GM19452 (cell line): ENCODE data around the gene C16orf90.
"Not testable (repeated sequence)": the region's sequence is repeated elsewhere in the genome, so short reads cannot be mapped to it uniquely, and the experiment has no call there.

Experiments
- ATAC-seq: cut with Tn5 transposase; IDR thresholded peaks from one replicate; pipeline ENCODE4 v1.9.1; 2021; ENCODE audit not compliant: unreplicated experiment

C16orf90 gene

DNA sequence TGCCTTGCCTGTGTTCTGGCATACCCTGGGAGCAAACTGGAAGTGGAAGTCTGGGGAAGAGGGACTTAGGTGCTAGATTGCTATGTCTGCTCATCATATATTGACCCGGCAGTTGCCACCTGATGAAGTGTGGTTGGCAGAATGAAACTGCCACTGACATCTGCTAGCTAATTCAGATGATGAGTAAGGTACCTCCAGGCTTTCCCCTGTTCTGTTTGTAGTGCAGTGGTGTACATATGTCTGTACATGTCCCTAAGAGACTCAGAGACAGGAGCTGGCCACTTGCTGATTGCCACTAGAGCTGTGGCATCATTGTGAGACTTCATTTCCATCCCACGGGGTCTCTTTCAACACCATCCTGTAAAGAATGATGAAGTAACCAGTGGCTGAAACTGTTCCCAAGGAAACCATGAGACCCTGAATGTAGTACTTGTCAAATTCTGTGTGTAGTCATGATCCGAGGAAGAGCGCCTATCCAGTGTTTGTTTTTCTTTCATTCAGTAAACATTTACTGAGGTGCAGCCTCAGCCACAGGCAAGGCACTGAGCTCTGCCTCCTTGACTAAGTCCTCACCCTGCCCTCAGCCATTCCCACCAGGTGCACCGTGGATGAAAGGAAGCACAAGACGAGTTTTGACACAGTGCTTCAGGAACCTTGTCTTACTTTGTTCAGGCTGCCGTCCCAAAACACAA, 18.7 kb upstream of the C16orf90 start:
- no peak for ATAC-seq

DNA sequence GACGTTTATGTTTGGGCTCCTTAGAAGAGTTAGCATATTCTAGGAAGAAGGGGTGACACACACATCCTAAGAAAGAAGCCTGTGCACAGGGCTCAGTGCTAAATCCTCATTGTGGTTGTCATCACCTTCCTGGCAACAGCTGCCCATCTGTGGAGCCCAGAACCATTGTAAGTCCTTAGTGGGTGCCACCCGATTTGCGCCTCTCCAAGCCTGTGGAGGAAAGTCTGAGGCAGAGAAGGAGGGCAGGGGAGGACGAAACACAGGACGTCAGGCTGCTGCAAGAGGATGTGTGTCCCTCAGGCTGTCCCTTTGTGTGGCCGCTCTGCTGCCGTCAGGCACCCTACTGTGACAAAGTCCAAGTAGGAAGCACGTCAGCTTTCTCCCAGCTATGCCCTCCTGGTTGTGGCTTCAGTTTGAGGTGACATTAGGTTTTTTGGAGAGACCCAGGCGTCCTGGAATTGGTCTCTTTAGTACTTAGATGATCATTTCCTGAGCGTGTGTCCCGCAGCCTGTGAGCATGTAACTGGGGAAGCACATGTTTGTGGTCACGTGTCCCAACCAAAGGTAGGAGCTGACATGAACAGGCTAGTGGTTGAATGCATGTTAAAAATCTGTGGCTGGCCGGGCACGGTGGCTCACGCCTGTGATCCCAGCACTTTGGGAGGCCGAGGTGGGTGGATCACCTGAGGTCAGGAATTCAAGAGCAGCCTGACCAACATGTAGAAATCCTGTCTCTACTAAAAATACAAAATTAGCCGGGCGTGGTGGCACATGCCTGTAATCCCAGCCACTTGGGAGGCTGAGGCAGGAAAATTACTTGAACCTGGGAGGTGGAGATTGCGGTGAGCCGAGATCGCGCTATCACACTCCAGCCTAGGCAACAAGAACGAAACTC, 16.2 kb upstream of the C16orf90 start:
- no peak for ATAC-seq

DNA sequence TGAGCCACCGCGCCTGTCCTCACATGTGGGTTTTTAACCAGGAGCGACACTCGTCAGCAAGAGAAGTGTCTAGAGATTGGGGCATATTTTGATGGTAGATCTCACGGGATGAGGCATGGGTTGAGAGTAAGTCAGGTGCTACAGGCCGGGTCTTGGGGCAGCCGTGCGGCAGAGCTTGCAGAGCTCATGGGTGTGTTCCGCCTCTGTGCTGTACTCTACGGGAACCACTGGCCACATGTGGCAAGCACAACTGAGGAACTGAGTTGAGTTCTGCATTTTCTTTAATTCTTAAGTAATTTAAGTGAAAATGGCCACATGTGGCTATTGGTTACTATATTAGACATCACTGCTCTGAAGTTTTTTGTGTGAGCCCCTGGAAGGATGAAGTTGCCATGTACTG, 15.1 kb upstream of the C16orf90 start:
- ATAC-seq, result no peak

DNA sequence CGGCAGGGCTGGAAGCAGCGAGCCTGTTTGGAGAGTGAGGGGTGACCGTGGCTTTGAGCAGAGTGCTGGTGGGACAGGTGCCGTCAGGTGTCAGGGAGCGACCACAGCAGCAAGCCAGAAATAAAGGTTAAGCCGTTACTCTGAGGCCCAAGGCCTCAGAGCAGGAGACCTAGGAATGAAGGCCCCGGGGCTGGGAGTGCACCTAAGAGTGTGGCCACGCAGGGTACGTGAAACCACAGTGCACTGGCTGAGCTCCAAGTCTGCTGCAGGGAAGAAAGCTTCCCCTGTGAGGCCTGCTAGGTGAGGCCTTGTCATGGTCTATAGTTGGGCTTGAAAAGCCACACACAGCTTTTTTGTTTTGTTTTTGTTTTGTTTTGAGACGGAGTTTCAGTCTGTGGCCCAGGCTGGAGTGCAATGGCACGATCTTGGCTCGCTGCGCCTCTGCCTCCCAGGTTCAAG, 14.2 kb upstream of the C16orf90 start:
- ATAC-seq, result no peak

DNA sequence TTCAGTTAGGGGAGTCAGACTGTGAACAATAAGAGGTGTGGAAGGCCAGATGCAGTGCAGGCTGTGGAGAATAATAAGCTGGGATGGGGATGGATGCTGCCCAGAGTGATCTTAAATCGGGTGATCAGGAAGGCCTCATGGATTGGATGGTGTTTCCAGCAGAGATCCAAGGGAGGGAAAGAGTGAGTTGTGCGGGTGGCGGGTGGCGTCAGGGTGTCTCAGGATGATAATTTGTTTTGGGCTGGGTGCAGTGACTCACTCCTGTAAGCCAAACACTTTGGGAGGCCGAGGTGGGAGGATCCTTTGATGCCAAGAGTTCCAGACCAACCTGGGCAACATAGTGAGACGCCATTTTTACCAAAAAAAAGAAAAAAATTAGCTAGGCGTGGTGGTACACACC, 13.4 kb upstream of the C16orf90 start:
- no peak for ATAC-seq

DNA sequence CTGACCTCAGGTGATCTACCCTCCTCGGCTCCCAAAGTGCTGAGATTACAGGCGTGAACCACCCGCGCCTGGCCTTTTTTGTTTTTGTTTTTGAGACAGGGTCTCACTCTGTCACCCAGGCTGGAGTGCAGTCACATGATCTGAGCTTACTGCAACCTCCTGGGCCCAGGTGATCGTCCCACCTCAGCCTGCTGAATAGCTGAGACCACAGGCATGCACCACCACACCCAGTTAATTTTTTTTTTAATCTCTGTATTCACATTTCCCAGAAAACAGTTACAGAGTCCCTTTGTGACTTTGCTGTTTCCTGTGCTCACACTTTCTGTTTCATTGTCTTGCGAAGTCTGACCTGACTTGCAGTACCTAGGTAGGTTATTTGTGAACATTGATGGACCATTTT, 8.2 kb upstream of the C16orf90 start:
- no peak for ATAC-seq

DNA sequence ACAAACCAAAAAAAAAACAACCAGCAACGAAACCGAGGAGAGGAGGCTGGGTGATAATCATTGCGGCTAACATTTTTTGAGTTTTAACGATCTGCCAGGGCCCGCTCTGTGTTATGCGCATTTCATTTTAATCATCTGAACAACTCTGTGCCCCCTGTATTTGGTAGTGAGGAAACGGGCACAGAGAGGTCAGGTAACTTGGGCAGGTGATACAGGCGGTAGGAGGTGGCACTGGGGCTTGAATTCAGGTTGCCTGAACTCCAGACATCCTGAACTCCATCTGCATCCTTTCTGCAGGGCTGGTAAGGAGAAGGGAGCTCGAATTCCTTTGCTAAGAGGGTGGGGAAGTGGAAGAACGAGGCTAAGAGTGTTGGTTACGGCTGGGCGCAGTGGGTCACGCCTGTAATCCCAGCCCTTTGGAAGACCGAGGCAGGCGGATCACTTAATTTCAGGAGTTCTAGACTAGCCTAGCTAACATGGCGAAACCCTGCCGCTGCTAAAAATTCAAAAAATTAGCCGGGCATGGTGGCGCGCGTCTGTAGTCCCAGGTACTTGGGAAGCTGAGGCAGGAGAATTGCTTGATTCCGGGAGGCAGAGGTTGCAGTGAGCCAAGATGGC, 6.6 kb upstream of the C16orf90 start:
- no peak for ATAC-seq

DNA sequence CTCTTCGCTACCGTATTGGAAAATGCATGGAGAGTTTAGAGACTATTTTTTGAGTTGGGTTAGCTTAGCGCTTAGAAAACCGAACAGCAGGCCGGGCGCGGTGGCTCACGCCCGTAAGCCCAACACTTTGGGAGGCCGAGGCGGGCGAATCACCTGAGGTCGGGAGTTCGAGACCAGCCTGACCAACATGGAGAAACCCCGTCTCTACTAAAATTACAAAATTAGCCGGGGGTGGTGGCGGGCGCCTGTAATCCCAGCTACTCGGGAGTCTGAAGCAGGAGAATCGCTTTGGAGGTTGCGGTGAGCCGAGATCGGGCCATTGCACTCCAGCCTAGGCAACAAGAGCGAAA, 6.1 kb upstream of the C16orf90 start:
- not testable (repeated sequence) for ATAC-seq

DNA sequence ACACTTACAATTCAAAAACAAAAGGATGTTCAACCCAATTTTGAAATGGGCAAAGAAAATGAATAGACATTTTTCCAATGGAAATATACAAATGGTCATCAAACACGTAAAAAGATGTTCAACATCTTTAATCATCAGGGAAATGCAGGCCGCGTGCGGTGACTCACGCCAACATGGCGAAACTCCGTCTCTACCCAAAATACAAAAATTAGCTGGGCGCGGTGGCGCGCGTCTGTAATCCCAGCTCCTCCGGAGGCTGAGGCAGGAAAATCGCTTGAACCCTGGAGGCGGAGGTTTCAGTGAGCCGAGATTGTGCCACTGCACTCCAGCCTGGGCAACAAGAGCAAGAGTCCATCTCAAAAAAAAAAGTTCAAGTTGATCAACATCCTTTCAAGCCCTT, 3.7 kb upstream of the C16orf90 start:
- no peak for ATAC-seq

DNA sequence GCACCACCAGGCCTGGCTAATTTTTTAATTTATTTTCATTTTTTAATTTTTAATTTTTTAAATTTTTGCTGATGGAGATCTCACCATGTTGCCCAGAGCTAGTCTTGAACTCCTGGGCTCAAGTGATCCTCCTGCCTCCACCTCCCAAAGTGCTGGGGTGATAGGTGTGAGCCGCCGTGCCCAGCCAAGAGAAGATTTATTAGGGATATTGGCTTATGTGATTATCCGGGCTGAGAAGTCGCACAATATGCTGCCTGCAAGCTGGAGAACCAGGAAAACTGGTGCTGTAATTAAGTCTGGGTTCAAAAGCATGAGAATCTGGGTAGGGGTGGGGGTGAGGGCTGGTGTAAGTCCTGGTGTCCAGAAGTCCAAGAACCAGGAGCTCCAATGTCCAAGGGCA, 2.5 kb upstream of the C16orf90 start:
- no peak for ATAC-seq

DNA sequence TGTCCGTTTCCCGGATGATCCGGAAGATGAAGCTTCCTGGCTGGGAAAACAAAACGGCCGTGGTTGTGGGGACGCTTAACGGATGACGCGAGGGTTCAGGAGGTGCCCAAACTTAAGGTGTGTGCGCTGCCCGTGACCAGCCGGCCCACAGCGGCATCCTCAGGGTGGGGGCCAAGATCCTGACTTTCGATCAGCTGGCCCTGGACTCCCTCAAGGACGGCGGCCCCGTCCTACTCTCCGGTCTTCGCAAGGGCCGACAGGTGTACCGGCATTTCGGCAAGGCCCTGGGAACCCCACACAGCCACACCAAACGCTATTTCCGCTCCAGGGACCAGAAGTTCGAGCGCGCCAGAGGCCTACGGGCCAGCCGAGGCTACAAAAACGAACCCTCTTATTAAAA, 1.1 kb upstream of the C16orf90 start:
- ATAC-seq, result no peak

DNA sequence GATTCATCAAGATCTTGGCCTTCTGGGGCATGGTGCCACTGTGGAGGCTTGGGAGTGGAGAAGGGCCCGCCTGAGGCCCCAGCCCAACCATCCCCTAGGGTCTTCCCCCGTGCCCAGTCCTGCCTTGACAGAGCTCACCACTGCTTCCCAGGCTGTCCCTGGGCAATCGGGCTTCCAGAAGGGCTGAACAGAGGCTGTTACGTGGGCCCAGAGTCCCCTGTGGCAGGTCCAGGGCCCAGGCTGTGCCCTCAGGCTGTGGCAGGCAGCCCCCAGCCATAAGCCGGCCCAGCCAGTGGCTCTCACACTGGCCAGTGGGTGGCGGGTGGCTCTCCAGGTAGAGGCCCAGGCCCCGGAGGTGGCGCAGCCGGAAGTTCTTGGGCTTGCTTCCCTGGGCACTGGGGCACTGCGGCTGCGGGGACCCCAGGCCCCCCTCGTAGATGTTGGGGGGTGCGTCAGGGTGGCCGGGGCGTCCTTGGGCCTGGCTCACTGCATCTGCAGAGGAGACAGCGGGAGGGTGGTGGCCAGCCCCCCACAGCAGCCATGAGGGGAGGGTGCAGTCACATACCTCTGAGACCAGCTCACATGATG, 809 bp downstream of the C16orf90 start:
- ATAC-seq, result no peak

DNA sequence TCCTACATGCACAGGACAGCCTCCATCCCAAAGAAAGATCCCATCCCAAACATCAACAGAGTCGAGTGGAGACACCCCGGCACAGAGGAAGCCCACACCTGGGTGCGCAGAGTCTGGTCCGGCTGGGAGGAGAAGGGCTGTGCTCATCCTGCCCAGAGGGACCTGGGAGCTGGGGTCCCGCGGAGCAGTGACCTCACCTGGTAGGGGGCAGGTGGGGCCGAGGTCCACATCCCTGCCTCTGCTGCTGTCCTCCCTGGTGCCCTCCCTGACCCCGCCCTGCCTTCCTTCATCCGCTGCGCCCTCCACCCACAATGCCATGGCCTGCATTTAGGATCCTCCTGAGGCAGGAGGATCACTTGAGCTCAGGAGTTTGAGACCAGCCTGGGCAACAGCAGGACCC, 2.9 kb downstream of the C16orf90 start:
- no peak for ATAC-seq

DNA sequence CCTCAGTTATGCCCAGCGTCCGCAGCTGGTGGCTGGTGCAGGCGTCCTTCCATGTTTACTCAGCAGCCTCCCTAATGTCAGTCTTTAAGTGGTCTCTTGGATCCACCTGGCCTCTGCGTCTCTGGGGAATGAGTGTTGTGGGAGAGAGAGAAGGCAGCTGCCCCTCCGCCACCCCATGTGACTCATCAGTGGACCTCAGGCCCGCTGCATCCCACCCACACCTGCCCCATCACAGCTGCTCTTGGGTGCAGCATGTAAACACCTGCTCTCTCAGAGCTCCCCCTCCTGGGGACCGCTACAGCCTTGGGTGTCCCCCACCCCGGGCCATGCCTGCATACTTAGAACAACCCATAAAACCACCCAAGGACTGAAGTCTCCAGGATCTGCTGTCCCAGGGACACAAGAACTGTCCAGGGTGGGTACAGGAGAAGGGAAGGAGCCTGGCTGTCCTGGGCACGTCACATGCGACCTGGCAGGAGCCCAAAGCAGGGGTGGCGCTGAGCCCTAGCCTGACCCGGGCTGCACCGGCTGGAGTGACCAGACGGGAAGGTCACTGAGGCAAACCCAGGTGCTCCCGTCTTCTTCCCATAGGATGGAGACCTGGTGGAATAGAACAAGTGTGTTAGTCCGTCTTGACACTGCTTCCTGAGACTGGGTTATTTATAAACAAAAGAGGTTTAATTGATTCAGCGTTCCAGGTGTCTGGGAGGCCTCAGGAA, 4.2 kb downstream of the C16orf90 start:
- ATAC-seq, result no peak

DNA sequence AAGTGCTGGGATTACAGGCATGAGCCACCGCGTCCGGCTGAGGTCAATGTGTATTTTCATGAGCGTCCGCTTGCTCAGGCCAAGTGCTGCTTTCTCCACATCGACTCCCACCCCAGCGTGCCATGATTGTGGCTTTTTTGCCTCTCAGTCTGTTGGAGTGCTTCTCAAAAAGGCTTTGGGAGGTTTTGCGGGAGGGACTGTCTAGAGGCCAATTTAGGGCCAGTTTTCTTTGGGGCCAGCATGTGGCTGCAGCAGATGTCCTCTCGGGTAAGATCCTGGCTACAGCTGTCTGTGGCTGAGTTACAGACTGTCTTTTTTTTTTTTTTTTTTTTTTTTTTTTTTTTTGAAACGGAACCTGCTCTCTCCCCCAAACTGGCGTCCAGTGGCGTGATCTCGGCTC, 6.5 kb downstream of the C16orf90 start:
- no peak for ATAC-seq

DNA sequence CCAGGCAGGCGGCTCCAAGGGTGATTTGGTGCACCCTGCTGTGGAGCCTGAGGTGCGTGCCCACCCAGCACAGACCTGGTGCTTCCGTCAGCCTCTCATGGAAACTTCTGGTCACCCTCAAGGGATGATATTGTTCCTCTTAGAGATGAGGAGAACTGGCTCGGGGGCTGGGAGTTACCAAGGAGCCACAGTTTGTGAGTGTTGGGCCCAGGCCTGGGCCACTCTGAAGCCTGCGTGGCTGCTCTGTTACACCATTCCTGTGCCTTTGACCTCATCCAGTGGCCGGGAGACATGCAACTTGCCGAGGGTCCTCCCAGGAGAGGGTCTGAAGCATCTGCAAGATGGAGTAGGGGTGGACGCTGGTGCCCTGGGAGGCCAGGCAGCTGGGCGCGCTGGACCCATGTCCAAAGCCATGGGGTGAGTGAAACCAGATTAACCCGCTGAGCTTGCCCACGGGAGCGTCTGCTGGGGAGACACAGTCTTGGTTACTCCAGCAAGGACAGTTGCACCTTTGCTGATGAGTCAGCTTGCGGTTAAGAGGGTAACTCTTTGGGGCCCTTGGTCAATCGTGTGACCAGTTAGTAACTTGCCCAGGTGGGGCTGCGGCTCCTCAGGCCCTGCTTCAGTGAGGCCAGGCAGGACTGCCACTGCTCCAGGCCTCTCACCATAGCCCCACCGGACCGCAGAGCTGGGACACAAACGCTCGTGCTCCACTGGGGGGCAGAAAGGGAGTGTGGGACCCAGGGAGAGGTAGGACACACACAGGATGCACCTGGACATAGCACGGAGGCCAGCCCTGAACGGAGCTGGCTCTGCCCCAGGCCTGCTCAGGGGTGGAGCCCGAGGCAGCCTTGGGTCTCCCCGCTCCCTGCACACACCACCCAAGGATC, 7.5 kb downstream of the C16orf90 start:
- no peak for ATAC-seq

DNA sequence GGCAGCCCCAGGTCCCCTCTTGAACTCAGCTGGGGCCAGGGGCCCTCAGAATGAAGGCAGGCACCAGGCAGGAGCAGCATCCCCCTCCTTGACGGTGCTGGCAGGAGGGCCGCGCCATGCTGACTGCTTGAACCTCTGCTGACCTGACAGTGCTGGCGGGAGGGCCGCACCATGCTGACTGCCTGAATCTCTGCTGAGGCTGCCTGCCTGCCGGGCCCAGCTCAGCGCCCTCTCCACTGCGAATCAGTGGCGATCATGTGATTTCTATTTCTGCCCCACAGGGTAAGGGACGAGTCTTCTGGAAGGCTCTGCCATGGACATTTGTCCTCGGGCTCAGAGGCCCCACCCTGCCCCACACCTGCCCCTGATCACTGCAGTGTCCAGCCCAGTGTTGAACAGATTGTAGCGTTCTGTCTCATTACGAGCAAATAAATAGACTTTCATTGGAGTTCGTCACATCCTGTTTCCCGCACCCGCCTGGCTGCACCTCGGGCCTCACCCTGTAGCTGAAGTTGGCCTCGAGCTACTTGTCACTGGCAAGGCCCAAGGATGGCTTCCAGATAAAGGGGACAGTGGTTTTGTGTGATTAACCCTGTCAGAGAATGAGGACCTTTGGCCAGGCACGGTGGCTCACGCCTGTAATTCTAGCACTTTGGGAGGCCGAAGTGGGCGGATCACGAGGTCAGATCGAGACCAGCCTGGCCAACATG, 8.6 kb downstream of the C16orf90 start:
- ATAC-seq, result no peak

DNA sequence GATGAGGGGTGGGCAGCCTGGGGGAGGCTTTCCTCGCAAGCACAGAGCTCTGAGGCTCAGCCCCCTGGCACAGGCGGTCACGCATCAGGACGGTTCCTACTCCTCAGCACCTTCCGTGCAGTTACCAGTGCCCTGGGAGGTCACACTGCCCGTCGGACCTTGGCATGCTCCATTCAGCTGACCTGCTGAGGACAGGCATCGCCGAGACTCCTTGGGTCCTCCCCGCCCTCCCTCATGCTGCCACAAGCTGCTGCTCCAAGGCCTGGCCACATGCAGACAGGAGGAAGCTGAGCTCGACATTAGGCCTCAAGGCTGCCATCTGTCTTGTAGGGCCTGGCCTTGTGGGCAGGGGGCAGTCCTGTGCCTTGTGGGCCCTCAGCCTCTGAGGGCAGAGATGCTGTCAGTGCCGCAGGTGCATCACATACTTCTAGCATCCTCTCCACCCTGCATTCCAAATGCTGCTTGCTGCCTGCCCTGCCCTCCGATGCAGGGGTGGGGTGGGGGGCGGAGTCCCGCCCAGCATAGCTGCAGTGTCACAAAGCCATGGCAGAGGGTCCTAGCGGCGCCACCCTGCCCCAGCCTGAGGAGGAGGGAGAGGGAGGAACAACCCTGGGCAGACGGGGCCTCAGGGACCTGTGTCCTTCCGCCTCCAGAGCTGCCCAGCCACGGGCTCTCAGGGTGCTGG, 9.3 kb downstream of the C16orf90 start:
- ATAC-seq, result no peak
